ENCODE data around the gene MMP25. TPM values are rescaled to one million over a fixed set of nuclear protein-coding genes. Genes with fewer than 3 reads are reported as not detected.
"Not testable (repeated sequence)": the region's sequence is repeated elsewhere in the genome, so short reads cannot be mapped to it uniquely, and the experiment has no call there.

Gene MMP25
- total RNA-seq, 1 donor from 2014 or later: 0.13 TPM

GRCh38 chr16:3065069-3065741 is 18.8 kb downstream of the MMP25 start, which contains the start of gene IL32:
Gene IL32, plus strand, starts transcription at chr16:3065640. Its CDS starts 172 bp downstream, at chr16:3065812.
- CTCF ChIA-PET: interaction anchor here (4.2 kb wide), 1 partner anchor 65 kb away, joined by 19 read pairs; no protein-coding TSS in a partner anchor
- POLR2A ChIA-PET: no interaction called here
- Mint-ChIP-seq H3K36me3 (ENCODE audit: low read depth) (no peaks in the 10 kb centered on the region), H3K4me1 (peaks cover 9% of the 10 kb centered on the region), H3K4me3 (no peak within 1 kb of the TSS), H3K27ac (no peak within 1 kb of the TSS), H3K9me3 (no peaks in the 10 kb centered on the region), H3K27me3 (no peaks in the 10 kb centered on the region)
- no peak for DNase-seq
- ATAC-seq (ENCODE audit: low read depth): no peak
- intact Hi-C loops (cut with micrococcal nuclease): no loop called here
- TF ChIP-seq CTCF (IDR thresholded peaks at IDR 0.05): no peak

- H3K9me3 Mint-ChIP-seq: no peaks in the 10 kb centered on the region
These were observed 19.5 kb downstream of the MMP25 start for GRCh38 chr16:3065742-3066439.

GRCh38 chr16:3066440-3066748 is 20.0 kb downstream of the MMP25 start:
- H3K4me1 Mint-ChIP-seq: peaks cover 10% of the 10 kb centered on the region
- CTCF ChIA-PET: no interaction called here
- H3K9me3 Mint-ChIP-seq: no peaks in the 10 kb centered on the region
- ATAC-seq (ENCODE audit: low read depth): no peak
- H3K27ac Mint-ChIP-seq: no peak overlapping the region
- intact Hi-C loops (cut with micrococcal nuclease): no loop called here
- no peaks in the 10 kb centered on the region for H3K36me3 Mint-ChIP-seq (ENCODE audit: low read depth)
- no peak overlapping the region for H3K4me3 Mint-ChIP-seq
- no peak for DNase-seq
- H3K27me3 Mint-ChIP-seq: no peaks in the 10 kb centered on the region
- no peak for TF ChIP-seq CTCF (IDR thresholded peaks at IDR 0.05)
- POLR2A ChIA-PET: interaction anchor here (0.6 kb wide), 2 partner anchors 30 to 39 kb away, joined by 5 to 6 read pairs; no protein-coding TSS in a partner anchor

More at GRCh38 chr16:3065742-3066439, 19.5 kb downstream of the MMP25 start:
- Mint-ChIP-seq H3K27me3 (no peaks in the 10 kb centered on the region), H3K4me3 (no peak overlapping the region), H3K36me3 (ENCODE audit: low read depth) (no peaks in the 10 kb centered on the region), H3K4me1 (peaks cover 9% of the 10 kb centered on the region), H3K27ac (no peak overlapping the region)
- CTCF ChIA-PET: no interaction called here
- ATAC-seq (ENCODE audit: low read depth): no peak
- TF ChIP-seq CTCF (IDR thresholded peaks at IDR 0.05): no peak
- no peak for DNase-seq
- POLR2A ChIA-PET: interaction anchor here (0.6 kb wide), 1 partner anchor 40 kb away, joined by 6 read pairs; no protein-coding TSS in a partner anchor
- intact Hi-C loops (cut with micrococcal nuclease): no loop called here

GRCh38 chr16:3068487-3068886 is 22.1 kb downstream of the MMP25 start:
- Mint-ChIP-seq H3K4me1 (peaks cover 24% of the 10 kb centered on the region), H3K9me3 (no peaks in the 10 kb centered on the region), H3K27me3 (no peaks in the 10 kb centered on the region), H3K36me3 (ENCODE audit: low read depth) (no peaks in the 10 kb centered on the region), H3K4me3 (no peak overlapping the region), H3K27ac (no peak overlapping the region)
- POLR2A ChIA-PET: no interaction called here
- CTCF ChIA-PET: no interaction called here
- no peak for DNase-seq
- no peak for TF ChIP-seq CTCF (IDR thresholded peaks at IDR 0.05)
- ATAC-seq (ENCODE audit: low read depth): no peak
- intact Hi-C loops (cut with micrococcal nuclease): no loop called here

DNA sequence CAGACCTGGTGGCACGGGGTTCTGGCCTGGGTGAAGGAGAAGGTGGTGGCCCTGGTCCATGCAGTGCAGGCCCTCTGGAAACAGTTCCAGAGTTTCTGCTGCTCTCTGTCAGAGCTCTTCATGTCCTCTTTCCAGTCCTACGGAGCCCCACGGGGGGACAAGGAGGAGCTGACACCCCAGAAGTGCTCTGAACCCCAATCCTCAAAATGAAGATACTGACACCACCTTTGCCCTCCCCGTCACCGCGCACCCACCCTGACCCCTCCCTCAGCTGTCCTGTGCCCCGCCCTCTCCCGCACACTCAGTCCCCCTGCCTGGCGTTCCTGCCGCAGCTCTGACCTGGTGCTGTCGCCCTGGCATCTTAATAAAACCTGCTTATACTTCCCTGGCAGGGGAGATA is 22.8 kb downstream of the MMP25 start:
- POLR2A ChIA-PET; H3K27me3 Mint-ChIP-seq; CTCF ChIA-PET; intact Hi-C loops (cut with micrococcal nuclease); H3K27ac Mint-ChIP-seq; H3K4me3 Mint-ChIP-seq; DNase-seq; H3K36me3 Mint-ChIP-seq (ENCODE audit: low read depth); ATAC-seq (ENCODE audit: low read depth); H3K9me3 Mint-ChIP-seq: not testable (repeated sequence)
- H3K4me1 Mint-ChIP-seq: peaks cover 31% of the 10 kb centered on the region
